Activated CD4-positive, alpha-beta T cell treated with anti-CD3 and anti-CD28 coated beads, Interleukin-2, amount 50 U/mL, for 16 hours (primary cell): Measurements from ENCODE around the gene PPP1R3F.
A peak's percentile ranks its signal among the peaks of the same experiment; 100 is the strongest.

Experiments used
- DNase-seq: peaks from one replicate; pipeline ENCODE4 v3.0.0-alpha.2; 2020

Gene PPP1R3F, protein sequence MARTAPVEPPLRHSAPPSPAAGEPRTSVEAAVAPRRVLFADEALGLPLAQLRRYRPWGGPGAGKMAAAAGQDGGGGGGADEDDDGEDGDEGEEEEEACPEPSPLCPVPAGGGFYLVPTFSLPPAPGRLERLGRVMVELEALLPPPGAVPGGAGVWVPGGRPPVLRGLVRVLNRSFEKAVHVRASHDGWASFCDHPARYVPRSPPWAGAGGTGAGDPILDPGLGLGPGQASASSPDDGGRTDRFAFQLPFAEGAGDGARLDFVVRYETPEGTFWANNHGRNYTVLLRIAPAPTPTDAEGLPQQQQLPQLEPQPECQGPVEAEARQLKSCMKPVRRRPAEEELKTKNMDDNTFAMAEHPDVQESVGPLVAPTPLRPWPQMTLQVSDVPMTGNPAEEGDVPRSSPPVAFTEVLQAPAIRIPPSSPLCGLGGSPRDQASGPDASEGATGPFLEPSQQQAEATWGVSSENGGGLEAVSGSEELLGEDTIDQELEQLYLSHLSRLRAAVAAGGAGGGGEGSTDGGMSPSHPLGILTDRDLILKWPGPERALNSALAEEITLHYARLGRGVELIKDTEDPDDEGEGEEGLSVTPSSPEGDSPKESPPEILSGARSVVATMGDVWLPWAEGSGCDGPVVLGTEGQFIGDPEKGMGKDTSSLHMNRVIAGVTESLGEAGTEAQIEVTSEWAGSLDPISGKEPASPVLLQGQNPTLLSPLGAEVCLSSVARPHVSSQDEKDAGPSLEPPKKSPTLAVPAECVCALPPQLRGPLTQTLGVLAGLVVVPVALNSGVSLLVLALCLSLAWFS

DNA sequence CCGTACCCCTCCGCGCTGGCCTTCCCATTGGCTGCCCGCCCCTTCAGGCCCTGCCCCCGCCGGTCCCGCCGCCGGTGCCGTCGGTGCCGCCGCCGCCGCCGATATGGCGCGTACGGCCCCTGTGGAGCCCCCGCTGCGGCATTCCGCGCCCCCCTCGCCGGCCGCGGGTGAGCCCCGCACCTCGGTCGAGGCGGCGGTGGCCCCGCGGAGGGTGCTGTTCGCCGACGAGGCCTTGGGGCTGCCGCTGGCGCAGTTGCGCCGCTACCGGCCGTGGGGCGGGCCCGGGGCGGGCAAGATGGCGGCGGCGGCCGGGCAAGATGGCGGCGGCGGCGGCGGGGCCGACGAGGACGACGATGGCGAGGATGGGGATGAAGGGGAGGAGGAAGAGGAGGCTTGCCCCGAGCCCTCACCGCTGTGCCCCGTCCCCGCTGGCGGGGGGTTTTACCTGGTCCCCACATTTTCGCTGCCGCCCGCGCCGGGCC lies at the start of gene PPP1R3F:
Gene PPP1R3F (plus strand): TSS at position 27 of the 482 bp plus-strand sequence. CDS start 77 bp downstream, at position 104.
- no peak for DNase-seq

DNA sequence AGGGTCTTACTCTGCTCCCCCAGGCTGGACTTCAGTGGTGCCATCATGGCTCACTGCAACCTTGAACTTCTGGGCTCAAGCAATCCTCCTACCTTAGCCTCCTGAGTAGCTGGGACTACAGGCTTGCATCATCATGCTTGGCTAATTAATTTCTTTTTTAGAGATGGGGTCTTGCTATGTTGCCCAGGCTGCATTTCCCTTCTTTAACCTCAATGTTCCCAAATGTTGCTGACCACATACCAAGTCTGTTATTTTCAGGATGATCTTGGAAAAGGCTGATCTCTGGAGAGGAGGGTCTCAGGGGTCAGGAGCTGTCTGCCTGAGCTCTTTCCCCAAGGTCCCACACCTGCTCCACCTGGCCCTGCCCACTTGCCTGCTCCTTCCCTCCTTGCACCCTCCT lies 49.5 kb upstream of the PPP1R3F start:
- DNase-seq = no peak

DNA sequence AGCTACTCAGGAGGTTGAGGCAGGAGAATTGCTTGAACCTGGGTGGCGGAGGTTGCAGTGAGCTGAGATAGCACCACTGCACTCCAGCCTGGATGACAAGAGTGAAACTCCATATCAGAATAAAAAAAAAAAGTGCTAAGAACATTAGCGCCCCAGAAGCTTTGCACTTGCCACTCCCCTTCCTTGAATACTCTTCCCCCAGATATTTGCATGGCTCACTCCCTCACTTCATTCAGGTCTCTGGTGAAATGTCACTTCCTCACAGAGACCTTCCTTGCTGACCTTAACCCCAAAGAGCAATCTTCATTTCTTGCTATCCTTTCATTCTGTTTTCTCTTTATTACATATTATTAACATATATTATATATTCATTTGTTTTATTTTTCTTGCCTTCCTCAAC lies 47.7 kb upstream of the PPP1R3F start:
- no peak for DNase-seq

DNA sequence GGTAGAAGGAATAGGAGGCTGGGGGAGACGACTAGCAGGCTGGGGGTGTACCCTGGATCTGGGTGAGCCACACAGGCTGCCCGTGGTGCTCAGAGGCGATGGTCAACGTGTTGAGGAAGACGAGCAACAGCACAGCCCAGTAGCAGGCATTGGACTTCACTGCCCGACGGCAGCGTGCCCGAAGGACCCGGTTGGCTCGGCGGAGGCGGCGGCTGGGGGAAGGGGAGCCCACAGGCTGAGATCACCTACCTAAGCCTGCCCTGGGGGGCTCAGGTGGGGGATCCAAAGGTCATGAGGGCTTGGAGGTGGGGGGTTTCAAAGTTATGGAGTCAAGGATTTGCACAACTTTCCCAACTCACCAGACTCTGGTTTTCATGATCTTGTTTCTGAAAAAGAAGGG lies 43.7 kb upstream of the PPP1R3F start:
- no peak for DNase-seq

DNA sequence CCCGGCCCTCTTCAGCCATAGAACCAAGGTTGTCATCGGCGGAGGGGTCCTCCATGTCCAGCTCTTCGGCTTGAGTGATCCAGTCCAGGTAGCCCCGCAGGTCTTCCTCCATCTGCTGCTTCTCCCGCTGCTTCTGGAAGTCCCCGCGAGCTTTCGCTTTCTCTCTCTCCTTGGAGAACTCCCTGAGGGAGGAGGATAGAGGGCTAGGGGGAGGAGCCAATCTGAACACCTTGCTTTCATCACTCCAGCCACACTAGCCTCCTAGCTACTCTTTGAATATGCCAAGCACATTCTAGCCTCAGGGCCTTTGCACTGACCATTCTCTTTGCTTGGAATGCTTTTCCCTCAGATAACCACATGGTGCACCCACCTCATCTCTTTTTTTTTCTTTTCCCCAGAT lies 42.6 kb upstream of the PPP1R3F start:
- DNase-seq = no peak

DNA sequence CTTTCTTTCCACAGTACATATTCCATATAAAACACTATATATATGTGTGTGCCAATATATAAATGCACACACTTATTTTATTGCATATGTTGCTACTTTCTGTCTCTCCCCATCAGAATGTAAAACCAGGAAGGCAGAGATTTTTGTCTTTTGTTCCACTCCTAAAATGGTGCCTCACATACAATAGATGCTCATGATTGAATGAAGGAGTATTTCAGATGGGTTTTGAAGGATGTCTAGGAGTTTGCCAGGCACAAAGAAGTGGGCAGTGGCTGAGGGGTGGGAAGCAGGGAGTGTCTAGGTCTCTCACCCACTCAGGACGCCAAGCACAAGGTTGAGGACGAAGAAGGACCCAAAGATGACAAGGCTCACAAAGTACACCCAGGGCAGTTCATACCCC lies 41.9 kb upstream of the PPP1R3F start:
- no peak for DNase-seq

DNA sequence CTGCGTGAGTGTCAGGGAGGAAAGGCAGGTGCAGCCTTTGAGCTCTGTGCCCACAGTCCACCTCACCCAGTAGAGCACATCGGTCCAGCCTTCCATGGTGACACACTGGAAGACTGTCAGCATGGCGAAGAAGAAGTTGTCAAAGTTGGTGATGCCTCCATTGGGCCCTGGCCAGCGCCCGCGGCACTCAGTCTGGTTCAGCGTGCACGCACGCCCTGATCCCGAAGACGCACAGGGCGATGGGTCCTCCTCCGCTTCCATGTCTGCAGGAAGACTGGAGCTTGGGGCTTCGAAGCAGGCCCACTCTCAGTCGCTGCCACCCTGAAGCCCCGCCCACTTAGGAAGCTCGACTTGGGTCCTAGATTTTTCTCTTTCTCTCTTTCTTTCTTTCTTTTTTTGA lies 41.4 kb upstream of the PPP1R3F start:
- no peak for DNase-seq

DNA sequence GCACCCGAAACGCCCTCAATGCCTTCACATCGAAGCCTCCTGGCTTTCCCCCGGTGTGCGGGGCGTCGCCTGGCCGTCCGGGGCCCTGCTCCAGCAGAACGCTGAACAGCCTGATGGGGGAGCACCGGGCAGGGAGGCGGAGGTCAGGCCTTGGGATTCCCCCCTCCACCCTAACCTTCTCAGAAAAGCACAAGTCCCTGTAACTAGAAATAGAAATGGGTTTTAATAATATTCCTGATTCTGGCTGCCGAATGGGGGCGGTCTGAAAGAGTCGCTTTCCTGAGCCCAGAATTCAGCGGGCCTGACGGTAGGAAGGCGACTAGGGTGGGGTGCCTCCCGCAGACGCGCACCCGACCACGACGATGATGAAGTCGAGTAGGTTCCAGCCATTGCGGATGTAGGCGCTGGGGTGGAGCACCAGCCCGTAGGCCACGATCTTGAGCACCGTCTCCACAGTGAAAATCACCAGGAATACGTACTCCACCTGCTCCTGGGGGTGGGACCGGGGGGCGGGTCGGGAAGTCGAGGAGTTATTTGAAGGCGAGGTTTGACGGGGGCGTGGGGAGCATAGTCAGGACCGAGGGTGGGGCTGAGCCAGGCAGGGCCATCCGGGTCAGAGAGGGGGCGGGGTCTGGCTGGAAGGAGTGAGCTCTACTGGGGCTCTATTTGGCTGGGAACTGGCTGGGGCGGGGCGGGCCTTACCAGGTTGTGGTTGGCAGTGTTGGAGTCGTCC lies 38.9 kb upstream of the PPP1R3F start:
- DNase-seq = peak; percentile 56

DNA sequence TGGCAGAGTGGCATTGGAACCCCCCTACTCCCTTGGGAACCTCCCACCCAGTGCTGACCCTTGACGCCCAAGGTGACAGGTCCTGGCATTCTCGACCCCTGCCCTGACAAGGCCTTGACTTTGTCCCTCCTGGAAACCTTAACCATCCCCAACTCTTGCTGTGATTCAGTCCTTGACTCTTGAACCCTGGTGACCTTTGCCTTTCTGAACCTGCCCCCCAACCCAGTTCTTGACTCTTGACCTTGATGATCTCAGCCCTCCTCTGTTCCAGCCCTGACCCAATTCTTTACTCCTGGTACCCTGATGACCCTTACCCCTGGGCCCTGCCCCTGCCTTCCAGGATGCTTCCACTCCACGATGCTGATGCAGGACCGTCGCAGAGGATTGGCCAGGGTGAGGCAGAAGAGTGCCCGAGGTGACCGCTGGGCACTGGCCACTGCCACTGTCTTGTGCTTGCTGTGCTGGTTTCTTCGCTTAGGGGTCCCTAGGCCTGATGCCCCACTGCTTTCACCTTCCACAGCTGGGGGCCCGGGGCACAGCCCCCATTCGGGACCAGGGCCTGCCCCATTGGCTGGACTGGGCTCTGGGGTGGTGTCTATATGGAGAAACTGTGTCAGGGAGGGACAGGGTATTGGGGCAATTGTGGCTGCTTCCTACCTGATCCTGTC lies 38.1 kb upstream of the PPP1R3F start:
- DNase-seq = no peak

DNA sequence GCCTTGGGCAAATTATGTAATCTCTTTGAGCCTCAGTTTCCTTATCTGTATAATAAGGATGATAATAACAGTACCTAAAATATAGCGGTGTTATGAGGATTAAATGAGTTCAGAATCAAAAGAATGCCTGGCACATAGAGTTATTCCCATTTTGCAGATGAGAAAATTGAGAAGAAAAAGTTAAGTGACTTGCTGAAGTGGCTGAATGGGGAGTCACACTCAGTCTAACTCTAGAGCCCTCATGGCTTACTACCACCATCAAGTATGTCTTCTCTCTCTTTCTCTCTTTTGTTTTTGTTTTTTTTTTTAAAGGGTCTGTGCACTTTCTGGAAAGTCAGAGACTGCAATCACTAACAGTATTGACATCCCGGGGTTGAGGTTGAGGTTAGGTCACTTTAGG lies 37.1 kb upstream of the PPP1R3F start:
- DNase-seq = no peak

DNA sequence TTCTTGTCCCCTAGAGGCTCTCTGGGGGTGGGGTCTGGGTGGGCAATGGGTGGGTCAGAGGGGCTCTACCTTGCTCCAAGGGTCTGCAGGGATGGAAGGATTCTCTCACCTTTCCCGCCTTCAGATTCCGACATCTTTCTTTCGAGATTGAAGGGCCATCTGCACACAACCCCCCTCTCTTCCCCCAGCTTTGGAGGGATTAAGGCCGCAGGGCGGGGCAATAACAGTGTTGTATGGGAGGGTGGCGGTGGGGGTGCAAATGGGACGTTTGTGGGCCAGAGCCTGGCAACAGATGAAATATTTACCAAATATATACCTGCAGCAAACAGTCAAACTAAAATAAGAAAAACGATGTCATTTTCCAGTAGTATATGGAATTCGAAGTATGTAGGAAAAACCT lies 36.4 kb upstream of the PPP1R3F start, which contains the start of gene CACNA1F:
Gene CACNA1F (minus strand): TSS at position 165 of the 400 bp plus-strand sequence. CDS start 31 bp downstream, at position 134.
- no peak for DNase-seq

DNA sequence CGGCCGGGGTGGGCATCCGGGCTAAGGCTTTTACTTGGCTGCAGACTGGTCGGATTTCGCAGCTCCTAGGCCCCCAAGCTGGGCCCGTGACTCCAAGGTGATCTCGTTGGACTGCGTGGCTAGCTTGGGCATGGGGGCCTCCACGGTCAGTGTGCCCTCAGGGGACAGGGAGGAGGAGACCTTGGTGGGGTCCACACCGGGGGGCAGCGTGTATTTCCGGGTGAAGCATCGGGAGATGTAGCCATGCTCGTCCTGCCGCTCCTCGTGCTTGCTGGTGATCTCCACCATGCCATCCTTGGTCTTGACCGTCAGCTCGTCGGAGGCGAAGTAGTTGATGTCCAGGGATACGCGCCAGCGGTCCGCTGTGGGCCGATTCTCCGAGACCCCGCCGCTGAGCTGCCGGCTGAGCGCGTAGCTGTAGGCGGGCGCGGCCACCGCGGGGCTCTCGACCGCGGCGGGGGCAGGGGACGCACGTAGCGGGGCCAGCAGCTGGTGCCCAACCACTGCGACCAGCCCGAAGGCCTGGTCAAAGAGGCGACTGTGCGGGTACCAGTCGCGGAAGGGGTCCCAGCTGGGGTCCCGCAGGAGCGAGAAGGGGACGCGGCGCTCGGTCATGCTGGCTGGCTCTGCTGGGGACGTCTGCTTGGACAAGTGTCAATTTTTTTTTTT lies 35.6 kb upstream of the PPP1R3F start:
- no peak for DNase-seq

DNA sequence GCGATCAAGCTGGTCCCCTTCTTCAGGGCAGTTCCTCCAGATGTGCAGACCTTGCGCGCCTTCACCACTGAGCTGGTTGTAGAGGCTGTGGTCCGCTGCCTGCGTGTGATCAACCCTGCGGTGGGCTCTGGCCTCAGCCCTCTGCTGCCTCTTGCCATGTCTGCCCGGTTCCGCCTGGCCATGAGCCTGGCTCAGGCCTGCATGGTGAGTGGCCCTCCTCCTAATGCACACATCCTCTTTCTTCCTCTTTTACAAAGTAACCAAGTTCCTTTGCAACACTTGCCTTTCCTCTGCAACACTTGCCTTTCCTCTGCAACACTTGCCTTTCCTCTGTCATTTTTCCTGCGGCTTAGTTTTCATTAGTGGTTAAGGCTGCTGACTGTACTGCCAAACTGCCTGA lies 32.5 kb upstream of the PPP1R3F start:
- DNase-seq = no peak

DNA sequence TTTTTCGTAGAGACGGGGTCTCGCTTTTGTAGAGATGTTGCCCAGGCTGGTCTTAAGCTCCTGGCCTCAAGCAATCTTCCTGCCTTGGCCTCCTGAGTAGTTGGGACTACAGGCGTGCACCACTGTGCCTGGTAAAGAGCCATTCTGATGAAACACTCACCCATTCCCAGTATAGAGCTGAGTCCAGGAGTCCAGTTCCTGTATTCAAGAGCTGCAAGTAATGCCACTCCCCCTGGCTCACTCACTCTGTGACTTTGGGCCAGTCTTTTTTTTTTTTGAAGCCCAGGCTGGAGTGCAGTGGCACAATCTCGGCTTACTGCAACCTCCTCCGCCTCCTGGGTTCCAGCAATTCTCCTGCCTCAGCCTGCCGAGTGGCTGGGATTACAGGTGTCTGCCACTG lies 30.9 kb upstream of the PPP1R3F start:
- DNase-seq = no peak

DNA sequence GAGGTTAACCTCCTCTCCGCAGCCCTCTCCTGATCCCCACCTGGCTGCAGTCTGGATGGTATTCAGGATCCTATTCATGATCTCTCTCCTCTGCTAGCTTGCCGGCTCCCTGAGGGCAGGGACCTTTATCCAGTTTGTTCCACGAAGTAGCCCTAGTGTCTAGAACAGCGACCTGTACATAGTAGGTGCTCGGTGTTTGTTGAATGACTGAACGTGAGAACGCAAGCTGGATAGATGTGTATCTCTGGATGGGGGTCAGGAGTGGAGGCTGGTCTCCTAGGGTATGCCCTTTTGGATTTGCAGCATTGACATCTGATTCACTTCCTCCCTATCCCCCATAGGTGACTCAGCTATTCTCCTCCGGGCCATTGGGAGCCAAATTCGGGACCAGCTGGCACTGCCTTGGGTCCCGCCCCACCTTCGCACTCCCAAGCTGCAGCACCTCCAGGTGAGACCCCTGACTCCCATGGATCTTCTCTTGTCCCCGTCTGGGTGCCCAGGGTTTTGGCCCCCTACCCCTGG lies 27.0 kb upstream of the PPP1R3F start:
- DNase-seq = no peak

DNA sequence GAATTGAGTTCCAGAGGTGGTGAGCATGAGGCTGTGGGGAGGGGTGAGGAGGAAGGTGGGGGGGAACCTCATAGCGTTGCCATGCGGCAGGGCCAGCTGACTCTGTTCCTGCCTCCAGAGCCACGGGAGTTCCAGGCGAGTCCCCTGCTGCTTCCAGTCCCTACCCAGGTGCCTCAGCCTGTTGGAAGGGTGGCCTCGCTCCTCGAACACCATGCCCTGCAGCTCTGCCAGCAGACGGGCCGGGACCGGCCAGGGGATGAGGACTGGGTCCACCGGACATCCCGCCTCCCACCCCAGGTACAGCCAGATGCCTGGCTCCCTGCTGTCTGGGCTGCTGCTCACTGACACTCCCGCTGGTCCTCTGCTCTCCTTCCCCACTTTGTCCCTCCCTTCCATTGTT lies 26.4 kb upstream of the PPP1R3F start:
- no peak for DNase-seq

DNA sequence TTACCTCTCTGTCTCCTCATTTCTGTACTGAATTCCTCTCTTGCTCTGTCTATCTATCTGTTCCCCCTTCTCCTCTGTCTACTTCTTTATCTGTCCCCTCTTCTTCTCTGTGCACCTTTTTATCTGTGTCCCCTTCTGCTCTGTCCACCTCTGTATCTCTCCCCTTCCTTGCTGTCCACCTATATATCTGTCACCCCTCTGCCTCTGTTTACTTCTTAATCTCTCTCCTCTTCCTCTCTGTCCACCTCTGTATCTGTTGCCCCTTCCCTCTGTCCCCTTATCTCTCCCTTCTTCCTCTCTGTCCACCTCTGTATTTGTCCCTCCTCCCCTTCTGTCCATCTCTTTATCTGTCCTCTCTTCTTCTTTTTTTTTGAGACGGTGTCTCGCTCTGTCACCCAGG lies 25.4 kb upstream of the PPP1R3F start:
- DNase-seq = no peak

DNA sequence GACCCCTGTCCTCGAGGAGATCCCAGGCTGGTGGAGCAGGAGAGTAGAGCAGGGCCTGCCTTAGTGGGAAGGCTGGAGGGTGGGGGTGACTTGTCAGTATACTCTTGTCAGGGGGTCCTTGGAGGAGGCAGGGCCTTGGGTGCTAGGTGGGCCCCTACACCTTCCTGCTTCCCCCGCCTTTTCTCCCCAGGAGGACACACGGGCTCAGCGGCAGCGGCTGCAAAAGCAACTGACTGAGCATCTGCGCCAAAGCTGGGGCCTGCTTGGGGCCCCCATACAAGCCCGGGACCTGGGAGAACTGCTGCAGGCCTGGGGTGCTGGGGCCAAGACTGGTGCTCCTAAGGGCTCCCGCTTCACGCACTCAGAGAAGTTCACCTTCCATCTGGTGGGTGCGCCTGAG lies 23.1 kb upstream of the PPP1R3F start:
- no peak for DNase-seq

DNA sequence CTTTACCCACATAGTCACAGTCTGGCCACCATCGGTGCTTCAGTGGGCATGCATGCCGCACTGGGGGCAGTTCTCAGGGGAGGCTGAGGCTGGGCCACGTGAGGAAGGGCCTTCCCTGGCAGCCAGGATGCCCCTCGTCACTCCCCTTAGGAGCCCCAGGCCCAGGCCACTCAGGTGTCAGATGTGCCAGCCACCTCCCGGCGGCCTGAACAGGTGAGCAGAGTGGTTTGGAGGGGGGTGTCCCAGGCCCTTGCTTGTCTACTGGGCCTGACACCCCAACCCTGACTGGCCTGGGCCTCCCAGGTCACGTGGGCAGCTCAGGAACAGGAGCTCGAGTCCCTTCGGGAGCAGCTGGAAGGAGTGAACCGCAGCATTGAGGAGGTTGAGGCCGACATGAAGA lies 22.2 kb upstream of the PPP1R3F start:
- DNase-seq = no peak

DNA sequence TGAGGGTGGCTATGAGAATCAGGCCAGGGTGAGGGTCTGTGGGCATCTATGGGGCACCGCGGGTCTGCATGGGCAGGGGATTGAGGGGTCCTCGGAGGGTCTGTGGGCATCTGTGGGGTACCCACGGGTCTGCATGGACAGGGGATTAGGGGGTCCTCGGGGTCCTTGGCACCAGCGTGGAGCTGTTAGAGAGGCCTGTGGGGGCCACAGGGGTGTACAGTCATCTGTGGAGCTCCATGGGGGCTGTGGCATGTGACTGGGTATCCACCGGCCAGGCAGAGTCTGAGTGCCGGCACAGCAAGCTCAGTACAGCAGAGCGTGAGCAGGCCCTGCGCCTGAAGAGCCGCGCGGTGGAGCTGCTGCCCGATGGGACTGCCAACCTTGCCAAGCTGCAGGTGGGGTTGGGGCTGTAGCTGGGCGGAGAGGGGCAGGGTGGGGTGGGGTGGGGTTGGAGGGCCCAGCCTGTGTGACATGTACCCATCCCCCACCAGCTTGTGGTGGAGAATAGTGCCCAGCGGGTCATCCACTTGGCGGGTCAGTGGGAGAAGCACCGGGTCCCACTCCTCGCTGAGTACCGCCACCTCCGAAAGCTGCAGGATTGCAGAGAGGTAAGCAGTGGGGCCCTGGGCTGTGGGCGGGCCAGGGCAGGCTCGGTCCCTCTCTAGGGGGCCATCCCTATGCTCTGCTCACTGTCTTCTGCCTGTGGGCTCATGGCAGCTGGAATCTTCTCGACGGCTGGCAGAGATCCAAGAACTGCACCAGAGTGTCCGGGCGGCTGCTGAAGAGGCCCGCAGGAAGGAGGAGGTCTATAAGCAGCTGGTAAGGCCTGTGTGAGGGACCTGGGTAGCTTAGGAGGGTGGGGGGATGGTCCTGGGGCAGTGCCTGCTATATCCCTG lies 21.4 kb upstream of the PPP1R3F start:
- no peak for DNase-seq

DNA sequence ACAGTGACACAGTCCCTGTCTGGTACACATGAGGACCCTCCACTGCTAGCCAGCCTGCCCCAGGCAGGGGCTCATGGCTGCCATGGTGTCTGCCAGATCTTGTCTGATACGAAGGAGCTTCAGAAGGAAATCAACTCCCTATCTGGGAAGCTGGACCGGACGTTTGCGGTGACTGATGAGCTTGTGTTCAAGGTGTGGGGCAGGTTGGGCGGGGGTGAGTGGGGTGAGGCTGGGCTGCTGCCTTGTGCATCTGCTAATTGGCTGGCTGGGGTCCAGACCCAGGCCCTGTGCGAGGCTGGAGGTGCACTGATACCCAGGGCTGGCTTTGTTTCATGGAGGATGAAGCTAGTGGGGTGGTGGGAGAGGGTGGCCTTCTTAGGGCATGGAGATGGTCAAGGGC lies 20.5 kb upstream of the PPP1R3F start:
- no peak for DNase-seq
